Measurements from ENCODE around the gene PALMD. TPM values are rescaled to one million over a fixed set of nuclear protein-coding genes. Genes with fewer than 3 reads are reported as not detected.

PALMD gene
- total RNA-seq, 2 donors from 2014 or later = 17.8 to 18.2 TPM

- Histone ChIP-seq H3K4me3 (no peak overlapping the region), H3K36me3 (no peaks in the 10 kb centered on the region), H3K27ac (peak overlapping the region in 1 of 2 donors; percentile 41), H3K4me1 (replicated peaks) (peaks cover 8% of the 10 kb centered on the region), H3K27me3 (replicated peaks; ENCODE audit: insufficient read depth) (no peaks in the 10 kb centered on the region), H3K9me3 (no peaks in the 10 kb centered on the region)
- peak; percentile 51 for DNase-seq (ENCODE audit: low spot score)
- WGBS = 16% methylated on average over 3 of the region's 3 CpGs
- intact Hi-C loops (cut with DNase I) = no loop called here
- TF ChIP-seq POLR2A (IDR thresholded peaks at IDR 0.05) = no peak
- no peak for TF ChIP-seq CTCF (IDR thresholded peaks at IDR 0.05)
- peak; percentile 62 for TF ChIP-seq POLR2AphosphoS5 (IDR thresholded peaks at IDR 0.05)
Observed at GRCh38 chr1:99662539-99663080, 16.7 kb downstream of the PALMD start.

GRCh38 chr1:99663501-99663900, 17.6 kb downstream of the PALMD start:
- Histone ChIP-seq H3K27ac (peak overlapping the region in 1 of 2 donors; percentile 41), H3K27me3 (replicated peaks; ENCODE audit: insufficient read depth) (no peaks in the 10 kb centered on the region), H3K4me1 (replicated peaks) (peaks cover 8% of the 10 kb centered on the region), H3K9me3 (no peaks in the 10 kb centered on the region), H3K36me3 (no peaks in the 10 kb centered on the region), H3K4me3 (no peak overlapping the region)
- intact Hi-C loops (cut with DNase I) = no loop called here
- no peak for TF ChIP-seq POLR2AphosphoS5 (IDR thresholded peaks at IDR 0.05)
- TF ChIP-seq POLR2A (IDR thresholded peaks at IDR 0.05) = no peak
- TF ChIP-seq CTCF (IDR thresholded peaks at IDR 0.05) = no peak
- 93% methylated on average over 2 of the region's 2 CpGs for WGBS
- no peak for DNase-seq (ENCODE audit: low spot score)

GRCh38 chr1:99665212-99665611, 19.3 kb downstream of the PALMD start:
- no peak overlapping the region for H3K4me3 ChIP-seq
- no peak overlapping the region for H3K27ac ChIP-seq
- H3K36me3 ChIP-seq = no peaks in the 10 kb centered on the region
- intact Hi-C loops (cut with DNase I) = no loop called here
- 77% methylated on average over 1 of the region's 1 CpG for WGBS
- TF ChIP-seq POLR2AphosphoS5 (IDR thresholded peaks at IDR 0.05) (no peak), POLR2A (IDR thresholded peaks at IDR 0.05) (no peak), CTCF (IDR thresholded peaks at IDR 0.05) (no peak)
- no peaks in the 10 kb centered on the region for H3K27me3 ChIP-seq (replicated peaks; ENCODE audit: insufficient read depth)
- peaks cover 8% of the 10 kb centered on the region for H3K4me1 ChIP-seq (replicated peaks)
- H3K9me3 ChIP-seq = no peaks in the 10 kb centered on the region
- DNase-seq (ENCODE audit: low spot score) = no peak

- Histone ChIP-seq H3K27ac (no peak overlapping the region), H3K4me1 (replicated peaks) (no peaks in the 10 kb centered on the region), H3K9me3 (no peaks in the 10 kb centered on the region), H3K4me3 (no peak overlapping the region), H3K27me3 (replicated peaks; ENCODE audit: insufficient read depth) (no peaks in the 10 kb centered on the region), H3K36me3 (no peaks in the 10 kb centered on the region)
- WGBS = 78% methylated on average over 4 of the region's 4 CpGs
- TF ChIP-seq POLR2A (IDR thresholded peaks at IDR 0.05) = no peak
- TF ChIP-seq CTCF (IDR thresholded peaks at IDR 0.05) = no peak
- TF ChIP-seq POLR2AphosphoS5 (IDR thresholded peaks at IDR 0.05) = no peak
- intact Hi-C loops (cut with DNase I) = no loop called here
- no peak for DNase-seq (ENCODE audit: low spot score)
Observed at GRCh38 chr1:99669376-99669775, 23.5 kb downstream of the PALMD start.

- WGBS = 87% methylated on average over 2 of the region's 2 CpGs
- H3K27me3 ChIP-seq (replicated peaks; ENCODE audit: insufficient read depth) = no peaks in the 10 kb centered on the region
- no peak overlapping the region for H3K27ac ChIP-seq
- H3K4me3 ChIP-seq = no peak overlapping the region
- H3K4me1 ChIP-seq (replicated peaks) = no peaks in the 10 kb centered on the region
- intact Hi-C loops (cut with DNase I) = no loop called here
- TF ChIP-seq CTCF (IDR thresholded peaks at IDR 0.05) (no peak), POLR2A (IDR thresholded peaks at IDR 0.05) (no peak), POLR2AphosphoS5 (IDR thresholded peaks at IDR 0.05) (no peak)
- DNase-seq (ENCODE audit: low spot score) = no peak
- H3K36me3 ChIP-seq = no peaks in the 10 kb centered on the region
- no peaks in the 10 kb centered on the region for H3K9me3 ChIP-seq
Observed at GRCh38 chr1:99669821-99670220, 23.9 kb downstream of the PALMD start.

All from prostate gland (tissue), 2 donors.